ENCODE measurements around the gene KDM6B. TPM values are rescaled to one million over a fixed set of nuclear protein-coding genes. Genes with fewer than 3 reads are reported as not detected.

The KDM6B gene
- total RNA-seq, 1 donor from 2014 or later: 13.8 TPM

DNA sequence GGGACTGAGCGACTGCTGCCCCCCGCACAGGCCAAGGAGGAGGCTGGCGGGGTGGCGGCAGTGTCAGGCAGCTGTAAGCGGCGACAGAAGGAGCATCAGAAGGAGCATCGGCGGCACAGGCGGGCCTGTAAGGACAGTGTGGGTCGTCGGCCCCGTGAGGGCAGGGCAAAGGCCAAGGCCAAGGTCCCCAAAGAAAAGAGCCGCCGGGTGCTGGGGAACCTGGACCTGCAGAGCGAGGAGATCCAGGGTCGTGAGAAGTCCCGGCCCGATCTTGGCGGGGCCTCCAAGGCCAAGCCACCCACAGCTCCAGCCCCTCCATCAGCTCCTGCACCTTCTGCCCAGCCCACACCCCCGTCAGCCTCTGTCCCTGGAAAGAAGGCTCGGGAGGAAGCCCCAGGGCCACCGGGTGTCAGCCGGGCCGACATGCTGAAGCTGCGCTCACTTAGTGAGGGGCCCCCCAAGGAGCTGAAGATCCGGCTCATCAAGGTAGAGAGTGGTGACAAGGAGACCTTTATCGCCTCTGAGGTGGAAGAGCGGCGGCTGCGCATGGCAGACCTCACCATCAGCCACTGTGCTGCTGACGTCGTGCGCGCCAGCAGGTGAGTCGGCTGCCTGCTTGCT, 15.2 kb downstream of the KDM6B start:
- intact Hi-C loops (cut with micrococcal nuclease): no loop called here

DNA sequence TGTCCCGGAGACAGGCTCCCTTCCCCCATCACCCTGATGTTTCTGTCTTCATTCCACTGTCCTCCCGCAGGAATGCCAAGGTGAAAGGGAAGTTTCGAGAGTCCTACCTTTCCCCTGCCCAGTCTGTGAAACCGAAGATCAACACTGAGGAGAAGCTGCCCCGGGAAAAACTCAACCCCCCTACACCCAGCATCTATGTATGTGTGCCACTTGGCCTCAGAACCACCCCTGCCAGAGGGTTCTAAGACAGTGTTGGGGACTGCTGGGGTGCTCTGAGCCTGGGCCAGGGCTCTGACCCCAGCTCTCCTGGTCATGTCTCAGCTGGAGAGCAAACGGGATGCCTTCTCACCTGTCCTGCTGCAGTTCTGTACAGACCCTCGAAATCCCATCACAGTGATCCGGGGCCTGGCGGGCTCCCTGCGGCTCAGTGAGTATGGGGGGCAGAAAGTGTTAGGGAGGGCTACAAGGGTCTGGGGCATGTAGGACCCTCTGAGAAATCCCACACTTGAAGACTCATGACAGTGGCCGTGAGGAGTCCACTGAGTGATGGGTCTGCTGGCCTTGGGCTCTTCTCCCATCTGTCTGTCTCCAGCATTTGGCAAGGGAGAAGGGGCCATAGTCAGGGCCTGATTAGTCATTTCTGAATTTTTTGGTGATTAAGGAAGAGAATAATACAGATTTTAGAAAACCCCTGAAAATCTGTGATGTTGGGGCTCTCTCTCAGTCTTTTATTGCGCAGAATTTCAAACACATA, 15.9 kb downstream of the KDM6B start:
- intact Hi-C loops (cut with micrococcal nuclease): loop anchor here (5.0 to 10.0 kb wide), 2 partner anchors 108 to 615 kb away; partner anchors contain the start of genes DVL2 and PHF23

DNA sequence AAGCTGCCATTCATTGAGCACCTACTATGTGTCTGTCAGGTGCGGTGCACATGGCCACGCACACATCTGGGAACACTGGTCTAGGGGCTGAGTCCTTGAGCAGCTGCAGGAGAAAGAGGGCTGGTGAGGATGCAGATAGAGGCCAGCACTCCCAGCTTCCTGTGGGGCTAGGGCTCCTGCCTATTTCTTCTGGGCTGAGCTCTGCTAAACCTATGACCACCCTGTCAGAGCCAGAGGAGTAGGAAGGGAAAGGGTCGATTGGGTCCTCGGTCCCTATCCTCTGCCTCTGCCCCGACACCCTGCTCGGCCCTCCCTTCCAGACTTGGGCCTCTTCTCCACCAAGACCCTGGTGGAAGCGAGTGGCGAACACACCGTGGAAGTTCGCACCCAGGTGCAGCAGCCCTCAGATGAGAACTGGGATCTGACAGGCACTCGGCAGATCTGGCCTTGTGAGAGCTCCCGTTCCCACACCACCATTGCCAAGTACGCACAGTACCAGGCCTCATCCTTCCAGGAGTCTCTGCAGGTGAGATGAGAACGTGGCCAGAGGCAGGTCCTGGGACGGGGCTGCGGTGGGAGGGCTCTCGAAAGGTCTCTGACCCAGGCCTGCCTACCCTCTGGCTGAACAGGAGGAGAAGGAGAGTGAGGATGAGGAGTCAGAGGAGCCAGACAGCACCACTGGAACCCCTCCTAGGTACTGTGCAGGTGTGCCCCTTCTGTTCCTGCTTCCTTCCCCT, 16.9 kb downstream of the KDM6B start:
- intact Hi-C loops (cut with micrococcal nuclease): loop anchor here (1.0 to 10.0 kb wide), 5 partner anchors 9 to 616 kb away; partner anchors contain the start of genes DVL2 and PHF23

DNA sequence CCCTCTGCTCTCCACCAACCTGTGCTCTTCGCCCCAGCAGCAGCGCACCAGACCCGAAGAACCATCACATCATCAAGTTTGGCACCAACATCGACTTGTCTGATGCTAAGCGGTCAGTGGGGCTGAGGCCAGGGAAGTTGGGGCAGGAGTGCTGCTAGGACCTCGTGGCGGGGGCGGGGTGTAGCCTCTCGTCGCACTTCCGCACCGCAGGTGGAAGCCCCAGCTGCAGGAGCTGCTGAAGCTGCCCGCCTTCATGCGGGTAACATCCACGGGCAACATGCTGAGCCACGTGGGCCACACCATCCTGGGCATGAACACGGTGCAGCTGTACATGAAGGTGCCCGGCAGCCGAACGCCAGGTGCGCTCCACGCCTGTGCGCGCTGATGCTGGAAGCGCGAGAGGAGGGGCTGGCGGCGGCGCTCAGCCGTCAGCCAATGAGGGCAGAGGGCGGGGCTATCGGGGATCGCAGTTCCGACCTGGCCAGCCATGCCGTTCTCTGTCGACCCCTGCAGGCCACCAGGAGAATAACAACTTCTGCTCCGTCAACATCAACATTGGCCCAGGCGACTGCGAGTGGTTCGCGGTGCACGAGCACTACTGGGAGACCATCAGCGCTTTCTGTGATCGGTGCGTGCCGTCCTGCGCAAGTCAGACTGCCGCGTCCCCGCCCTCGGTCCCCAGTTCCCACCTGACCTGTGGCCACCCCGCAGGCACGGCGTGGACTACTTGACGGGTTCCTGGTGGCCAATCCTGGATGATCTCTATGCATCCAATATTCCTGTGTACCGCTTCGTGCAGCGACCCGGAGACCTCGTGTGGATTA, 17.6 kb downstream of the KDM6B start:
- intact Hi-C loops (cut with micrococcal nuclease): loop anchor here (1.0 to 10.0 kb wide), 5 partner anchors 9 to 617 kb away; partner anchors contain the start of genes DVL2 and PHF23

DNA sequence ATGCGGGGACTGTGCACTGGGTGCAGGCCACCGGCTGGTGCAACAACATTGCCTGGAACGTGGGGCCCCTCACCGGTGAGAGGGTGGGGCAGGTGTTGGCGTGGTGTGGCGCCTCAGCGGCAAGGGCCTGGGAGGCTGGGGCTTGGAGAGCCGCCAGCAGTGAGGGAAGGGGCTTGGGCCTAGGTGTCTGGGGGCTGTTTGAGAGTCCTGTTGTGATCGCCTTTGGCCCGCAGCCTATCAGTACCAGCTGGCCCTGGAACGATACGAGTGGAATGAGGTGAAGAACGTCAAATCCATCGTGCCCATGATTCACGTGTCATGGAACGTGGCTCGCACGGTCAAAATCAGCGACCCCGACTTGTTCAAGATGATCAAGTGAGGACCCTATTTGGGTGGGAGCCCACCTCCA, 18.2 kb downstream of the KDM6B start:
- intact Hi-C loops (cut with micrococcal nuclease): loop anchor here (5.0 to 10.0 kb wide), 2 partner anchors 110 to 617 kb away; partner anchors contain the start of genes DVL2 and PHF23

DNA sequence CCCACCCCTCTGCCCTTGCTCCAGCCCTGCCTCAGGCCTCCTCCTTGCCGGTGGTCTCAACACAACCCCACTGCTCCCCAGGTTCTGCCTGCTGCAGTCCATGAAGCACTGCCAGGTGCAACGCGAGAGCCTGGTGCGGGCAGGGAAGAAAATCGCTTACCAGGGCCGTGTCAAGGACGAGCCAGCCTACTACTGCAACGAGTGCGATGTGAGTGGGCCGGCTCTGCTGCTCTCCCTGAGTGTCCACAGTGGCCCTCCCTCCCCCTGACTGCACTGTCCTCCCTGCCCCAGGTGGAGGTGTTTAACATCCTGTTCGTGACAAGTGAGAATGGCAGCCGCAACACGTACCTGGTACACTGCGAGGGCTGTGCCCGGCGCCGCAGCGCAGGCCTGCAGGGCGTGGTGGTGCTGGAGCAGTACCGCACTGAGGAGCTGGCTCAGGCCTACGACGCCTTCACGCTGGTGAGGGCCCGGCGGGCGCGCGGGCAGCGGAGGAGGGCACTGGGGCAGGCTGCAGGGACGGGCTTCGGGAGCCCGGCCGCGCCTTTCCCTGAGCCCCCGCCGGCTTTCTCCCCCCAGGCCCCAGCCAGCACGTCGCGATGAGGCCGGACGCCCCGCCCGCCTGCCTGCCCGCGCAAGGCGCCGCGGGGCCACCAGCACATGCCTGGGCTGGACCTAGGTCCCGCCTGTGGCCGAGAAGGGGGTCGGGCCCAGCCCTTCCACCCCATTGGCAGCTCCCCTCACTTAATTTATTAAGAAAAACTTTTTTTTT, 19.1 kb downstream of the KDM6B start:
- intact Hi-C loops (cut with micrococcal nuclease): loop anchor here (5.0 to 10.0 kb wide), 2 partner anchors 111 to 618 kb away; partner anchors contain the start of genes DVL2 and PHF23

DNA sequence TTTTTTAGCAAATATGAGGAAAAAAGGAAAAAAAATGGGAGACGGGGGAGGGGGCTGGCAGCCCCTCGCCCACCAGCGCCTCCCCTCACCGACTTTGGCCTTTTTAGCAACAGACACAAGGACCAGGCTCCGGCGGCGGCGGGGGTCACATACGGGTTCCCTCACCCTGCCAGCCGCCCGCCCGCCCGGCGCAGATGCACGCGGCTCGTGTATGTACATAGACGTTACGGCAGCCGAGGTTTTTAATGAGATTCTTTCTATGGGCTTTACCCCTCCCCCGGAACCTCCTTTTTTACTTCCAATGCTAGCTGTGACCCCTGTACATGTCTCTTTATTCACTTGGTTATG, 19.6 kb downstream of the KDM6B start:
- intact Hi-C loops (cut with micrococcal nuclease): loop anchor here (5.0 to 10.0 kb wide), 2 partner anchors 111 to 619 kb away; partner anchors contain the start of genes DVL2 and PHF23

DNA sequence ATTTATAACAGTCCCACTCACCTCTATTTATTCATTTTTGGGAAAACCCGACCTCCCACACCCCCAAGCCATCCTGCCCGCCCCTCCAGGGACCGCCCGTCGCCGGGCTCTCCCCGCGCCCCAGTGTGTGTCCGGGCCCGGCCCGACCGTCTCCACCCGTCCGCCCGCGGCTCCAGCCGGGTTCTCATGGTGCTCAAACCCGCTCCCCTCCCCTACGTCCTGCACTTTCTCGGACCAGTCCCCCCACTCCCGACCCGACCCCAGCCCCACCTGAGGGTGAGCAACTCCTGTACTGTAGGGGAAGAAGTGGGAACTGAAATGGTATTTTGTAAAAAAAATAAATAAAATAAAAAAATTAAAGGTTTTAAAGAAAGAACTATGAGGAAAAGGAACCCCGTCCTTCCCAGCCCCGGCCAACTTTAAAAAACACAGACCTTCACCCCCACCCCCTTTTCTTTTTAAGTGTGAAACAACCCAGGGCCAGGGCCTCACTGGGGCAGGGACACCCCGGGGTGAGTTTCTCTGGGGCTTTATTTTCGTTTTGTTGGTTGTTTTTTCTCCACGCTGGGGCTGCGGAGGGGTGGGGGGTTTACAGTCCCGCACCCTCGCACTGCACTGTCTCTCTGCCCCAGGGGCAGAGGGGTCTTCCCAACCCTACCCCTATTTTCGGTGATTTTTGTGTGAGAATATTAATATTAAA, 20.2 kb downstream of the KDM6B start:
- intact Hi-C loops (cut with micrococcal nuclease): loop anchor here (5.0 to 10.0 kb wide), 2 partner anchors 112 to 619 kb away; partner anchors contain the start of genes DVL2 and PHF23

DNA sequence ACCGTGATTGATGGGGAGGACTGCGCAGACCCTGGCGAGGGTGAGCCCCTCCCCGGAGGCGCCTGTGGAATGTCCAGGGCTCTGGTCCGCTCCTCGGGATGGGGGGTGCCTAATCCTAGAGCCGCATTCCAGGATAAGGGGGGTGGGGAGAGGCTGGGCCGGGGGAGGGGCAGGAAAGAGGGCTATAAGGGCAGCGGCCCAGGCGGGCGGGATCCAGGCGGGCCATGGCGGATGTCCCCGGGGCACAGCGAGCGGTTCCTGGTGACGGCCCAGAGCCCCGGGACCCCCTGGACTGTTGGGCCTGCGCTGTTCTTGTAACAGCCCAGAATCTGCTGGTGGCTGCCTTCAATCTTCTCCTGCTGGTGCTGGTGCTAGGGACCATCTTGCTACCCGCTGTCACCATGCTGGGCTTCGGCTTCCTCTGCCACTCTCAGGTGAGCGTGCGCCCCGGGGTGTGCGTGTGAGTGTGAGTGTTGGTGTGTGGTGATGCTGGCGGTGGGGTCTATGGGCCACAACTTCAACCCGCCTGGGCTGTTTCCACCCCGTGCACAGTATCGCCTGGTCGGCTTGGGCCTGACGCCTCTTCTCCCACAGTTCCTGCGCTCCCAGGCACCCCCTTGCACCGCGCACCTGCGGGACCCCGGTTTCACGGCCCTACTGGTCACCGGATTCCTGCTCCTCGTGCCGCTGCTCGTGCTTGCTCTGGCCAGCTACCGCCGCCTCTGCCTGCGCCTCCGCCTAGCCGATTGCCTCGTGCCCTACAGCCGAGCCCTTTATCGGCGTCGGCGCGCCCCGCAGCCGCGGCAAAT, 21.0 kb downstream of the KDM6B start, which contains the start of gene TMEM88:
TSS of gene TMEM88 (plus strand) at position 216 of the 809 bp plus-strand sequence. CDS start at position 225, 9 bp downstream.
- intact Hi-C loops (cut with micrococcal nuclease): loop anchor here (5.0 to 10.0 kb wide), 2 partner anchors 113 to 620 kb away; partner anchors contain the start of genes DVL2 and PHF23

DNA sequence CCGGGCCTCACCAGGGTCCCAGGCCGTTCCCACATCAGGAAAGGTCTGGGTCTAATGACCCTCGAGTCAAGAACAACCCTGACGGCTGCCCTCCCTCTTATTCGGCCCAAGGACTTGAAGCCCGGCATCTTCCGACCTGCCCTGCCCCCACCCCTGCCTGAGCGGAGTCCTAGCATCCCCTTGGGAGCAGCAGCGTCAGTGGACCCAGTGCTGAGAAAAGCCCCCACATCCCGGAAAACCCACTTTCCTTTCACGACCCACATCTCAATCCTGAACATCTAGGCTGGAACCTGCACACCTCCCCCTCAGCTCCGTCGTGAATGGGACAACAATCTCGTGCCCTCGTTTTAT, 21.6 kb downstream of the KDM6B start:
- intact Hi-C loops (cut with micrococcal nuclease): loop anchor here (1.0 to 10.0 kb wide), 4 partner anchors 33 to 621 kb away; partner anchors contain the start of genes CNTROB, DVL2 and PHF23

DNA sequence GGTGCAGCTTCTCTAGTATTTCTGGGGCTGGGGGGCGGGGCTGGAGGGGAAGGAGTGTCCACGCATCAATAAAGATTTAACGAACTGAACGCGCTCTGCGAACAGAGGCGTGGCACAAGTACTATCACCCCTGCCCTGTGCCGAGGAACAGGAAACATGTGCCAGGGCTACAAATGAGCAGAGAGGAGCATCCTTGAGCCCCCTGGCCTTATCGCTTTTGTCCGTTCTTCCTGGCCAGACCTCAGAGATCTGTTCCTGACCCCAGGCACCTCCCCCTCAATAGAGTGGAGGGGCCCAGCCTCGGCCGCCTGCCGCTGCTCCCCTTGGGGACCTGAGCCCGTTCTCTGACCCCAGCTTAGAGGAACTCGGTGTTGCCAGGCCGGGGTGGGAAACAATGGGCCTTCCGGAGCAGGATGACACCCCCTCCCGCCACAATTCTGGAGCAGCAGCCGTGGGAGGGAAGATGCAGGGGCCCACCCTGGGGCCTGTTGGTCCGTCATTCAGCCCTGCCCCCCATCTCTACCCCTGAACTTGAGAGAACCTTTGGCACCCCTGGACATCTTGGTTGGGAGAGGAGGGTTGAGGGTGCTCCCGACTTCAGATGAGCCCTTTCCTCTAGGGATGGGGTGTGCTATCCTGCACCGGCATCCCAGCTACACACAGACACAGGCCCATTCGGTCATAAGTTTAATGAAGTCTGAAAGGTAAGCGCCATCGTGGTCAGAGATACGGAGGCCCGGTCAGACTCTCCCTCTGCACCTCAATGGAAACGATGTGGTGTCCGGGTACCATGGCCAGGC, 22.2 kb downstream of the KDM6B start:
- intact Hi-C loops (cut with micrococcal nuclease): loop anchor here (1.0 to 10.0 kb wide), 4 partner anchors 34 to 621 kb away; partner anchors contain the start of genes CNTROB, DVL2 and PHF23

DNA sequence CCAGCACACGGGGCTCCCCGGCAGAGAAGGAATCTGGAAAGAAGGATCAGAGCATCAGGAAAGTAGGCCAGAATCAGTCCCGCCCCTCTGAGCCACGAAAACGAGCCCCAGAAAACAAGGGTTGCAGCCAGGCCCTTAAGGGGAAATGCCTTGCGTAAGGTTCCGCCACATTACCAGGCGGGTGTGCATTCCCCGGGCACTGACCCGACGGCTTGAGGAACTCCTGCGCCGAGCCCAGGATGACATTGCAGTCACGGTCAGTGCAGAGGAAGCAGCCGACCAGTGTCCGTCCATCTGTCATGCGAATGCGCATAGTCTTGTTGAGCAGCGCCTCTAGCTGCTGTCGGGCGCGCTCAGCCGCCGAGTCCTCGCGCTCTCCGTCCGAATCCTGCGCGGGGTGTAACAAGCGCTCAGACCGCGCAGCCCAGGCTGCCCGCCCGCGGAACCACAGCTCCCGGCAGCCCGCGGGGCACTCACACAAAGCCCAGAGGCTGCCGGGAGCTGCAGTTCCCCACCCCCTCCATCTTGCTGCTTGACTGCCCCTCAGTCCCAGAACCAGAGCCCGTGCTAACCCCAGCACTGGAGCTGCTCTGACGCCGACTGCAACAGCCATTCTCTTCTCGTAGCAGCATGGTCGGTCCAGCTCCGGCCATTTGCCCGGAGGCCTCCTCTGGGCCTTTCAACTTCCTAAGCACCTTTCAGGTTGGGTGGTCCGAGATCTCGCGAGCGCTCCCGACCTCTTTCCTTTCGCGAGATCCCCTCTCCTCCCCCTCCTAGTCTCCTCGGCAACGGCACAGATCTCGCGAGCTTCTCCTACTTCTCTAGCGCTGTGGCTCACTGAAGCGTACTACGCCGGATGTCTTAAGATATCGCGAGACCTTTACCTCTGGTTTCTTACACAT, 23.0 kb downstream of the KDM6B start, which contains the start of gene NAA38:
TSS of gene NAA38 (minus strand) at position 749 of the 902 bp plus-strand sequence. CDS start at position 653, 96 bp downstream.
- intact Hi-C loops (cut with micrococcal nuclease): loop anchor here (1.0 to 10.0 kb wide), 9 partner anchors 13 to 622 kb away; partner anchors contain the start of genes CNTROB, DVL2, KDM6B and PHF23

DNA sequence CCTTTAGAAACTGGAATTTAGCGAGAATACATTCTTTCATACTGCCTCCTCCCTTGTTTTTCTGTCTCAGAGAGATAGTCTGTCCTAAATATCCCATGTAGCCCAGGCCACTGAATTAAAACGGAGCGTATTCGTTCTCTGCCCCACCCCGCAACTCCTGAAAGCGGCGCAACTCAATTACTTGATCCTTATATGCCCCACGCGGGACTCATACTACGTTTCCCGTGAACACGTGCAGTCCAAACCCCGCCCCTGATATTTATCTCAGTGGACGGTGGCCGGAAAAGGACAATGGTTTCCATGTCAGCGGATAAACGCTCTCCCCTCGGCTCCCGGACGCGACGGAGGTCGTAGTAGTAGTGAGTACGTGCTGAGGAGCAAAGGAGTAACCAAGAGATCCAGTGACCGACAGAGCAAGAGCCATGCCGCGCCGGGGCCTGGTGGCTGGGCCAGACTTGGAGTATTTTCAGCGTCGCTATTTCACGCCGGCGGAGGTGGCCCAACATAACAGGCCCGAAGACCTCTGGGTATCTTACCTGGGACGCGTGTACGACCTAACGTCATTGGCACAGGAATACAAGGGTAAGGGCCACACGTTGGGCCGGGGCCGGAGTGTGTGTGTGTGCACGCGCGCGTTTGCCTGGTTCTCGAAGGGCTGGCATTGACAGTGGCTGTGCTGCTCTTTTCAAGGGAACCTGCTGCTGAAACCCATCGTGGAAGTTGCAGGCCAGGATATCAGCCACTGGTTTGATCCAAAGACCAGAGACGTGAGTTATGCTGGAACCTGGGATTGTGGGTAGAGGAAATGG, 23.9 kb downstream of the KDM6B start, which contains the start of gene CYB5D1:
TSS of gene CYB5D1 (plus strand) at position 291 of the 809 bp plus-strand sequence. CDS start at position 423, 132 bp downstream.
- intact Hi-C loops (cut with micrococcal nuclease): loop anchor here (1.0 to 10.0 kb wide), 8 partner anchors 14 to 623 kb away; partner anchors contain the start of genes CNTROB, DVL2, KDM6B and PHF23

DNA sequence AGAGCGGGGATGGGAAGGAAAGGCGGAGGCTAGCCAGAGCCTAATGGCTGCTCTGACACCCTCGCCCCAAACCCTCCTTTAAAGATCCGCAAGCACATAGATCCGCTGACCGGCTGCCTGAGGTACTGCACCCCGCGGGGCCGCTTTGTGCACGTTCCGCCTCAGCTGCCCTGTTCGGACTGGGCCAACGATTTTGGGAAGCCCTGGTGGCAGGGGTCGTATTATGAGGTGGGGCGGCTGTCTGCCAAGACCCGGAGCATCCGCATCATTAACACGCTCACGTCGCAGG, 24.4 kb downstream of the KDM6B start:
- intact Hi-C loops (cut with micrococcal nuclease): loop anchor here (10.0 kb wide), 1 partner anchor 624 kb away; the partner anchor contains the start of genes DVL2 and PHF23

DNA sequence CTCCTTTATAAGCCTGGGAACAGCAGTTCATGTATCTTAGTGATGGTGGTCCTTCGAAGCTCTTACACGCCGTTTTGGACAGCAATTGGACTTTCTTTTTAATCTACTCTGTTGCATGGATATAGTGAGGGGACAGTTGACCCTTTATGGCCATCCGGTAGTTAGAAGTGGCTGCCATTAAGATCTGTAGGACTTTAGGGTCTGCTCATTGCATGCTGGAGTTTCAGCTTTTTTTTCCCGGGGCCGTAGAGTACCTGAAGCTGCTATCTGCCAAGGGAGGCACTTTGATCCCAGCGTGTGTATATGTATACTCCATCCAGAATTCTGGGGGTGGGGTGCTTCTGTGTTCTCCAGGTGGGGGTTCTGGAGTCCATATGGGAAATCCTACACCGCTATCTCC, 25.0 kb downstream of the KDM6B start:
- intact Hi-C loops (cut with micrococcal nuclease): loop anchor here (10.0 kb wide), 1 partner anchor 624 kb away; the partner anchor contains the start of genes DVL2 and PHF23

All from T-helper 2 cell treated with Interferon-gamma antibody and Interleukin-4, amounts not matched to agents 100 ng/mL and 5 ng/mL, for 36 hours (primary cell).